COLO668 (cell line): ENCODE measurements around the gene LILRA5.
A peak's percentile ranks its signal among the peaks of the same experiment; 100 is the strongest.
"Not testable (repeated sequence)": the region's sequence is repeated elsewhere in the genome, so short reads cannot be mapped to it uniquely, and the experiment has no call there.

Experiments
- DNase-seq: peaks from one replicate; lab custom pipeline; 2025; ENCODE audit not compliant: unreplicated experiment; lab: John Stamatoyannopoulos, UW

The LILRA5 gene

GRCh38 chr19:54335164-54335563, 22.2 kb upstream of the LILRA5 start:
- no peak for DNase-seq

GRCh38 chr19:54333586-54334298, 20.8 kb upstream of the LILRA5 start:
- no peak for DNase-seq

GRCh38 chr19:54332149-54332548, 19.2 kb upstream of the LILRA5 start:
- DNase-seq = no peak

GRCh38 chr19:54331626-54332025, 18.7 kb upstream of the LILRA5 start:
- no peak for DNase-seq

- DNase-seq = no peak
Measured at GRCh38 chr19:54329476-54330165, 16.7 kb upstream of the LILRA5 start.

GRCh38 chr19:54328781-54329180, 15.8 kb upstream of the LILRA5 start:
- not testable (repeated sequence) for DNase-seq

- DNase-seq = no peak
Measured at GRCh38 chr19:54325631-54326030, 12.7 kb upstream of the LILRA5 start.

GRCh38 chr19:54325194-54325621, 12.2 kb upstream of the LILRA5 start:
- peak; percentile 21 for DNase-seq

GRCh38 chr19:54324071-54324470, 11.1 kb upstream of the LILRA5 start:
- no peak for DNase-seq

GRCh38 chr19:54322934-54323333, 10.0 kb upstream of the LILRA5 start:
- not testable (repeated sequence) for DNase-seq

GRCh38 chr19:54322295-54322694, 9.3 kb upstream of the LILRA5 start:
- not testable (repeated sequence) for DNase-seq

- no peak for DNase-seq
Measured at GRCh38 chr19:54319892-54320670, 7.1 kb upstream of the LILRA5 start.

GRCh38 chr19:54319049-54319448, 6.1 kb upstream of the LILRA5 start:
- DNase-seq = no peak

GRCh38 chr19:54317965-54318240, 4.9 kb upstream of the LILRA5 start:
- DNase-seq = no peak

GRCh38 chr19:54317108-54317964, 4.4 kb upstream of the LILRA5 start:
- DNase-seq = no peak

GRCh38 chr19:54316746-54317107, 3.8 kb upstream of the LILRA5 start:
- DNase-seq = peak; percentile 5

GRCh38 chr19:54315956-54316355, 3.0 kb upstream of the LILRA5 start:
- no peak for DNase-seq

GRCh38 chr19:54312011-54312410, 955 bp downstream of the LILRA5 start:
- DNase-seq = no peak

- DNase-seq = no peak
Measured at GRCh38 chr19:54311486-54311885, 1.5 kb downstream of the LILRA5 start.

GRCh38 chr19:54310543-54310942, 2.4 kb downstream of the LILRA5 start:
- no peak for DNase-seq

GRCh38 chr19:54309811-54310210, 3.2 kb downstream of the LILRA5 start:
- no peak for DNase-seq
